Measurements from ENCODE around the gene INPP4A. TPM values are rescaled to one million over a fixed set of nuclear protein-coding genes. Genes with fewer than 3 reads are reported as not detected.

INPP4A gene
- total RNA-seq, 1 donor from 2014 or later, result 40.7 TPM

- H3K4me3 Mint-ChIP-seq, result no peak overlapping the region
- TF ChIP-seq CTCF (IDR thresholded peaks at IDR 0.05; ENCODE audit: unreplicated experiment), result no peak
- peaks cover 5% of the 10 kb centered on the region for H3K4me1 Mint-ChIP-seq
- no peak for DNase-seq (ENCODE audit: low spot score in 2 of 2, unreplicated experiment in 2 of 2)
- H3K27me3 Mint-ChIP-seq (ENCODE audit: low read depth), result no peaks in the 10 kb centered on the region
- H3K9me3 Mint-ChIP-seq, result peaks cover 13% of the 10 kb centered on the region
- H3K27ac Mint-ChIP-seq, result no peak overlapping the region
- H3K36me3 Mint-ChIP-seq, result peaks cover 3% of the 10 kb centered on the region
Measured at GRCh38 chr2:98416383-98417159, 28.1 kb upstream of the INPP4A start.

- Mint-ChIP-seq H3K9me3 (peaks cover 28% of the 10 kb centered on the region), H3K4me1 (no peaks in the 10 kb centered on the region), H3K27me3 (ENCODE audit: low read depth) (no peaks in the 10 kb centered on the region), H3K4me3 (no peak overlapping the region), H3K36me3 (peaks cover 5% of the 10 kb centered on the region), H3K27ac (no peak overlapping the region)
- no peak for DNase-seq (ENCODE audit: low spot score in 2 of 2, unreplicated experiment in 2 of 2)
- TF ChIP-seq CTCF (IDR thresholded peaks at IDR 0.05; ENCODE audit: unreplicated experiment), result no peak
Measured at GRCh38 chr2:98419544-98419943, 25.1 kb upstream of the INPP4A start.

- H3K27ac Mint-ChIP-seq, result no peak overlapping the region
- no peaks in the 10 kb centered on the region for H3K27me3 Mint-ChIP-seq (ENCODE audit: low read depth)
- DNase-seq (ENCODE audit: low spot score in 2 of 2, unreplicated experiment in 2 of 2), result no peak
- no peaks in the 10 kb centered on the region for H3K4me1 Mint-ChIP-seq
- peaks cover 4% of the 10 kb centered on the region for H3K36me3 Mint-ChIP-seq
- peaks cover 22% of the 10 kb centered on the region for H3K9me3 Mint-ChIP-seq
- no peak for TF ChIP-seq CTCF (IDR thresholded peaks at IDR 0.05; ENCODE audit: unreplicated experiment)
- H3K4me3 Mint-ChIP-seq, result no peak overlapping the region
Measured at GRCh38 chr2:98419977-98420725, 24.5 kb upstream of the INPP4A start.

- H3K4me3 Mint-ChIP-seq, result no peak overlapping the region
- H3K27ac Mint-ChIP-seq, result no peak overlapping the region
- H3K36me3 Mint-ChIP-seq, result peaks cover 4% of the 10 kb centered on the region
- no peaks in the 10 kb centered on the region for H3K27me3 Mint-ChIP-seq (ENCODE audit: low read depth)
- TF ChIP-seq CTCF (IDR thresholded peaks at IDR 0.05; ENCODE audit: unreplicated experiment), result no peak
- DNase-seq (ENCODE audit: low spot score in 2 of 2, unreplicated experiment in 2 of 2), result no peak
- peaks cover 22% of the 10 kb centered on the region for H3K9me3 Mint-ChIP-seq
- no peaks in the 10 kb centered on the region for H3K4me1 Mint-ChIP-seq
Measured at GRCh38 chr2:98422449-98422848, 22.2 kb upstream of the INPP4A start.

- H3K4me3 Mint-ChIP-seq, result no peak overlapping the region
- H3K27ac Mint-ChIP-seq, result no peak overlapping the region
- H3K36me3 Mint-ChIP-seq, result peaks cover 4% of the 10 kb centered on the region
- DNase-seq (ENCODE audit: low spot score in 2 of 2, unreplicated experiment in 2 of 2), result no peak
- H3K27me3 Mint-ChIP-seq (ENCODE audit: low read depth), result no peaks in the 10 kb centered on the region
- TF ChIP-seq CTCF (IDR thresholded peaks at IDR 0.05; ENCODE audit: unreplicated experiment), result no peak
- H3K4me1 Mint-ChIP-seq, result no peaks in the 10 kb centered on the region
- H3K9me3 Mint-ChIP-seq, result peaks cover 22% of the 10 kb centered on the region
Measured at GRCh38 chr2:98426771-98427170, 17.9 kb upstream of the INPP4A start.
